Measurements from ENCODE around the gene TLCD5. TPM values are rescaled to one million over a fixed set of nuclear protein-coding genes. Genes with fewer than 3 reads are reported as not detected.

TLCD5 gene
- total RNA-seq, 2 donors from 2014 or later = 0.62 to 1.3 TPM

- H3K4me3 ChIP-seq = no peak overlapping the region
- DNase-seq = no peak
- peaks cover 4% of the 10 kb centered on the region for H3K4me1 ChIP-seq
- no peaks in the 10 kb centered on the region for H3K36me3 ChIP-seq
- H3K9ac ChIP-seq (ENCODE audit: low read depth in 2 of 2, low read length in 2 of 2) = no peak overlapping the region
- H3K27me3 ChIP-seq = no peaks in the 10 kb centered on the region
- intact Hi-C loops (cut with DNase I) = loop anchor here (10.0 kb wide), 2 partner anchors 100 to 350 kb away; no protein-coding TSS in a partner anchor
- H3K9me3 ChIP-seq = no peaks in the 10 kb centered on the region
- H3K27ac ChIP-seq = no peak overlapping the region
- TF ChIP-seq, protein P1, sequence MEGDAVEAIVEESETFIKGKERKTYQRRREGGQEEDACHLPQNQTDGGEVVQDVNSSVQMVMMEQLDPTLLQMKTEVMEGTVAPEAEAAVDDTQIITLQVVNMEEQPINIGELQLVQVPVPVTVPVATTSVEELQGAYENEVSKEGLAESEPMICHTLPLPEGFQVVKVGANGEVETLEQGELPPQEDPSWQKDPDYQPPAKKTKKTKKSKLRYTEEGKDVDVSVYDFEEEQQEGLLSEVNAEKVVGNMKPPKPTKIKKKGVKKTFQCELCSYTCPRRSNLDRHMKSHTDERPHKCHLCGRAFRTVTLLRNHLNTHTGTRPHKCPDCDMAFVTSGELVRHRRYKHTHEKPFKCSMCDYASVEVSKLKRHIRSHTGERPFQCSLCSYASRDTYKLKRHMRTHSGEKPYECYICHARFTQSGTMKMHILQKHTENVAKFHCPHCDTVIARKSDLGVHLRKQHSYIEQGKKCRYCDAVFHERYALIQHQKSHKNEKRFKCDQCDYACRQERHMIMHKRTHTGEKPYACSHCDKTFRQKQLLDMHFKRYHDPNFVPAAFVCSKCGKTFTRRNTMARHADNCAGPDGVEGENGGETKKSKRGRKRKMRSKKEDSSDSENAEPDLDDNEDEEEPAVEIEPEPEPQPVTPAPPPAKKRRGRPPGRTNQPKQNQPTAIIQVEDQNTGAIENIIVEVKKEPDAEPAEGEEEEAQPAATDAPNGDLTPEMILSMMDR (IDR thresholded peaks at IDR 0.05) = no peak
These were observed 9.2 kb downstream of the TLCD5 start for GRCh38 chr11:120334332-120334731.

DNA sequence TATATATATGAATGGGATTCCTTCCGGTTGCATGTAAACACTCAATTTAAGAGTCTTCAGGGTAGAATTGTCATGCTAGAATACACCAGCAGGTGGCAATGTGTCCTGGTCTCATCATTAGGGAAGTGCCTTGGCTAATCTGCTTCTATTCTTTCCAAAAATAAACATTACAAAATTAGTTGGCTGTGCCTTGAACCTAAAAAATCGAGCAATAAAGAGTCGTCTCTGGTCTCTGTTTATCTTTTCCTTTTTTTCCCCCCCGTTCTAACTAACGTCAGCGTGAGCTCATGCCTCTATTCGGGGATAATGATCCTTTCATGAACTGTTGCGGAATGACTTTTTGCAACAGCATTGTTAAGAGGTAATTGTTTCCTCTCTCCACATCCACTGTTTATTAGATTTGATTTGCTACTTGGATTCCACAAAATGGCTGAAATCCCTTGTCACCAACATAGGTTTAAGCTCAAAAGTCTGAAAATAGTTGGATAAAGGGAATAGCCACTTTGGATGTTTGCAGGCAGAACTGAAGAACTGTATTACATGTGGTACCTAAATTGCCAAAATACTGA is 9.9 kb downstream of the TLCD5 start:
- TF ChIP-seq, protein P1 (IDR thresholded peaks at IDR 0.05) = peak; percentile 70
- peak; percentile 90 for DNase-seq
- Histone ChIP-seq H3K4me1 (peaks cover 7% of the 10 kb centered on the region), H3K4me3 (peak overlapping the region; percentile 96), H3K9me3 (no peaks in the 10 kb centered on the region), H3K36me3 (no peaks in the 10 kb centered on the region), H3K27me3 (no peaks in the 10 kb centered on the region), H3K27ac (peak overlapping the region; percentile 96), H3K9ac (ENCODE audit: low read depth in 2 of 2, low read length in 2 of 2) (peak overlapping the region; percentile 73 to 79)
- intact Hi-C loops (cut with DNase I) = loop anchor here (10.0 kb wide), 2 partner anchors 100 to 350 kb away; no protein-coding TSS in a partner anchor

DNA sequence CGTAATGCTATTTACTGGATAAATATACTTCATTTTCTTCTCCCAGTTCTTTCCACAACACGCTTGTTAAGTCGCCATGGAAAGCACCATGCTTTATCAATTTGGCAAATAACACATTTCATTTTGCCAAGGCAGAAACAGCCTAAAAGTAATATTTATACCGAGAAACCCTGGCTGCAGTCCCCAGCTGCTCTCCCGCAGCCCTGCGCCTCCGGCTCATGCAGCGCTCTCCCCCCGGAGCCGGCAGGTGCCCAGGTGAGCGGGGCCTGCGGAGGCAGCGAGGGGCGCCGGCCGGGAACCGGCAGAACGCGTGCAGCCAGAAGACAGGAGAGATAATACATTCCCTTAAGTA is 10.4 kb downstream of the TLCD5 start:
- Histone ChIP-seq H3K27me3 (no peaks in the 10 kb centered on the region), H3K9ac (ENCODE audit: low read depth in 2 of 2, low read length in 2 of 2) (peak overlapping the region; percentile 73 to 79), H3K36me3 (no peaks in the 10 kb centered on the region), H3K4me1 (peaks cover 8% of the 10 kb centered on the region), H3K4me3 (peak overlapping the region; percentile 96), H3K27ac (peak overlapping the region; percentile 96), H3K9me3 (no peaks in the 10 kb centered on the region)
- intact Hi-C loops (cut with DNase I) = loop anchor here (10.0 kb wide), 2 partner anchors 99 to 349 kb away; no protein-coding TSS in a partner anchor
- DNase-seq = no peak
- TF ChIP-seq, protein P1 (IDR thresholded peaks at IDR 0.05) = no peak

DNA sequence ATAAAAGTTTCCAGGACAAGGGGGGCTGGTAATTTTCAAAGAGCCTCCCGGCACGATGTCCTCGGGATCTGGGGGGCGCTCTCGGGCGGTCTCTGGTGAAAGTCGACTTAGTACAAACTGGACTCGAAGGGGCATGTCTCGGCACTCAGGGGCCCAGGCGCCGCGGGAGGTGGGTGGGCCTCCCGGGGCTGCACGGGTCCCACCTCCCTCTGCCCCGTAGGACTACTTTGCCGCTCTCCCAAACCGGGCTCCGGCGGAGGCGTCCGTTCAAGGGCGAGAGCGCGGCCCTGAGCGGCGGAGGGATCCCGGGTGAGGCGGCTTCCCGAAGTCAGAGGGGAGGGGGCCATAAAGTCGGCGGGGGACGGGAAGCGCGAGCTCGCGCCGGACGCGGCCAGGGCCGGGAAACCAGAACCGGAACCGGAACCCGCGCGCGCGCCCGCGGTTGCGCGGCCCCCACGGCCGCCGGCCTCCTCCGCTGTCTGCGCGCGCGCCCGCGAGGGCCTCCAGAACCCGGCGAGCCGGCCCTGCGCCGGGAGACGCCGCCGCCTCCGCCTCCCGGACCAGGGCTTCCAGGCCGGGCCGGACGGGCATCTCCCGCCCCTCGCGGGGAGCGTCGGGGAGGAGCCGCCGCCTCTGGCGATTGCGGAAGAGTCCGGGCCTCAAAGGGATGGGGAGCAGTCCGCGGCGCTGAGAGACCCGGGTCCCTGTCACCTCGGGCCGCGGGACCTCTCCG is 11.0 kb downstream of the TLCD5 start, which contains the start of gene ARHGEF12:
ARHGEF12 (plus strand) TSS at position 506 of the 733 bp plus-strand sequence. CDS start 831 bp downstream, outside the sequence.
- H3K9me3 ChIP-seq = no peaks in the 10 kb centered on the region
- peak within 1 kb of the TSS; percentile 96 for H3K27ac ChIP-seq
- peak within 1 kb of the TSS; percentile 96 for H3K4me3 ChIP-seq
- H3K27me3 ChIP-seq = no peaks in the 10 kb centered on the region
- peaks cover 8% of the 10 kb centered on the region for H3K4me1 ChIP-seq
- H3K36me3 ChIP-seq = no peaks in the 10 kb centered on the region
- H3K9ac ChIP-seq (ENCODE audit: low read depth in 2 of 2, low read length in 2 of 2) = peak within 1 kb of the TSS; percentile 79 to 98
- peak; percentile 96 for DNase-seq
- intact Hi-C loops (cut with DNase I) = loop anchor here (10.0 kb wide), 2 partner anchors 99 to 349 kb away; no protein-coding TSS in a partner anchor
- TF ChIP-seq, protein P1 (IDR thresholded peaks at IDR 0.05) = no peak

- TF ChIP-seq, protein P1 (IDR thresholded peaks at IDR 0.05) = no peak
- Histone ChIP-seq H3K9ac (ENCODE audit: low read depth in 2 of 2, low read length in 2 of 2) (peak overlapping the region; percentile 79 to 98), H3K4me3 (peak overlapping the region; percentile 96), H3K4me1 (peaks cover 8% of the 10 kb centered on the region), H3K27ac (peak overlapping the region; percentile 96), H3K9me3 (no peaks in the 10 kb centered on the region), H3K27me3 (no peaks in the 10 kb centered on the region), H3K36me3 (no peaks in the 10 kb centered on the region)
- peak; percentile 64 for DNase-seq
- intact Hi-C loops (cut with DNase I) = loop anchor here (10.0 kb wide), 2 partner anchors 98 to 348 kb away; no protein-coding TSS in a partner anchor
These were observed 11.7 kb downstream of the TLCD5 start for GRCh38 chr11:120336641-120337354.
